Uterus (tissue), 4 donors: Measurements from ENCODE around the gene LRTM2. TPM values are rescaled to one million over a fixed set of nuclear protein-coding genes. Genes with fewer than 3 reads are reported as not detected.

Experiments
- DNase-seq, 2 donors: peaks; one replicate each; pipeline ENCODE4 v3.0.0-alpha.2; 2019 to 2020
- H3K27ac ChIP-seq, 2 donors: fragments of 200-600 bp; sonication (generic); 1 replicate in 1 of 2; 2 replicates in 1 of 2; pipeline ENCODE4 v1.5.1; 2016 to 2018
- H3K27me3 ChIP-seq, 2 donors: fragments of 200-600 bp; sonication (generic); one replicate each; pipeline ENCODE4 v1.5.1; 2018 to 2019; ENCODE audit warnings: control low read depth in 1 of 2
- H3K36me3 ChIP-seq, 2 donors: fragments of 200-600 bp; sonication (generic); one replicate each; pipeline ENCODE4 v1.5.1; 2019; ENCODE audit warnings: control low read depth in 1 of 2
- H3K4me1 ChIP-seq, 2 donors: fragments of 200-600 bp; sonication (generic); one replicate each; pipeline ENCODE4 v1.5.1; 2018 to 2019; ENCODE audit warnings: control low read depth in 1 of 2
- H3K4me3 ChIP-seq, 2 donors: fragments of 200-600 bp; sonication (generic); 1 replicate in 1 of 2; 2 replicates in 1 of 2; pipeline ENCODE4 v1.5.1; 2018 to 2019; ENCODE audit warnings: mild to moderate bottlenecking in 1 of 2
- H3K9me3 ChIP-seq, 2 donors: fragments of 200-600 bp; sonication (generic); one replicate each; pipeline ENCODE4 v1.5.1; 2019; ENCODE audit warnings: control low read depth in 1 of 2
- CTCF ChIP-seq, 4 experiments: fragments of 200-600 bp in 2 of 4; fragments of 450-650 bp in 2 of 4; sonication (generic) in 2 of 4; IDR thresholded peaks; one replicate each; pipeline ENCODE4 v1.5.1; 2016 to 2019; ENCODE audit warnings: antibody characterized with exemption in 4 of 4, mild to moderate bottlenecking in 2 of 4, moderate library complexity in 1 of 4
- POLR2A ChIP-seq, 2 donors: fragments of 450-650 bp; IDR thresholded peaks; one replicate each; pipeline ENCODE4 v1.6.1; 2016; ENCODE audit warnings: antibody characterized with exemption in 2 of 2, mild to moderate bottlenecking in 1 of 2, moderate library complexity in 1 of 2
- intact Hi-C: fragments of 100-400 bp; cut with DNase I; formaldehyde crosslinking; loops from one replicate; pipeline ENCODE4 v1.15.1; 2023; ENCODE audit warnings: low total_unique reads
- total RNA-seq, 4 donors: library from RNA; depleted of rRNA in 3 of 4; stranded (reverse); fragments of >200 nt in 3 of 4; gene quantifications; one replicate each; pipeline versions ENCODE4 v1.1.0 to v1.2.4, GENCODE V29; 2014 to 2023
- donor health status: DM: yes; HTN: yes; CAD: no.

The LRTM2 gene
- total RNA-seq, 4 donors from 2014 or later: not detected

- Histone ChIP-seq H3K27ac (no peak overlapping the region), H3K4me3 (no peak overlapping the region), H3K9me3 (no peaks in the 10 kb centered on the region), H3K4me1 (no peaks in the 10 kb centered on the region), H3K27me3 (peaks cover 0 to 10% of the 10 kb centered on the region in 2 donors), H3K36me3 (no peaks in the 10 kb centered on the region)
- intact Hi-C loops: no loop called here
- TF ChIP-seq POLR2A (IDR thresholded peaks at IDR 0.05): no peak
- no peak for TF ChIP-seq CTCF (IDR thresholded peaks at IDR 0.05)
- no peak for DNase-seq
These were observed 5.2 kb downstream of the LRTM2 start for GRCh38 chr12:1825382-1826102.

GRCh38 chr12:1826401-1826800, 6.0 kb downstream of the LRTM2 start:
- intact Hi-C loops: no loop called here
- H3K4me1 ChIP-seq: no peaks in the 10 kb centered on the region
- DNase-seq: no peak
- no peaks in the 10 kb centered on the region for H3K9me3 ChIP-seq
- no peaks in the 10 kb centered on the region for H3K36me3 ChIP-seq
- H3K27me3 ChIP-seq: peaks cover 0 to 10% of the 10 kb centered on the region in 2 donors
- H3K27ac ChIP-seq: no peak overlapping the region
- H3K4me3 ChIP-seq: no peak overlapping the region
- TF ChIP-seq POLR2A (IDR thresholded peaks at IDR 0.05): no peak
- no peak for TF ChIP-seq CTCF (IDR thresholded peaks at IDR 0.05)

- Histone ChIP-seq H3K4me3 (no peak overlapping the region), H3K27me3 (peaks cover 0 to 10% of the 10 kb centered on the region in 2 donors), H3K27ac (no peak overlapping the region), H3K9me3 (no peaks in the 10 kb centered on the region), H3K36me3 (no peaks in the 10 kb centered on the region), H3K4me1 (no peaks in the 10 kb centered on the region)
- TF ChIP-seq POLR2A (IDR thresholded peaks at IDR 0.05): no peak
- TF ChIP-seq CTCF (IDR thresholded peaks at IDR 0.05): no peak
- intact Hi-C loops: no loop called here
- DNase-seq: no peak
These were observed 6.7 kb downstream of the LRTM2 start for GRCh38 chr12:1826867-1827705.

- Histone ChIP-seq H3K36me3 (no peaks in the 10 kb centered on the region), H3K9me3 (no peaks in the 10 kb centered on the region), H3K4me3 (no peak overlapping the region), H3K27me3 (peaks cover 0 to 8% of the 10 kb centered on the region in 2 donors), H3K4me1 (no peaks in the 10 kb centered on the region), H3K27ac (no peak overlapping the region)
- TF ChIP-seq CTCF (IDR thresholded peaks at IDR 0.05): no peak
- intact Hi-C loops: no loop called here
- DNase-seq: no peak
These were observed 7.8 kb downstream of the LRTM2 start for GRCh38 chr12:1827826-1828805.
